ENCODE data around the gene THSD1.

The THSD1 gene

GRCh38 chr13:52451135-52451804, 45.3 kb upstream of the THSD1 start:
- no peak for TF ChIP-seq CTCF (IDR thresholded peaks at IDR 0.05; ENCODE audit: control extremely low read depth, extremely low read depth, low read depth, missing control alignments)
- POLR2A ChIA-PET, result no interaction called here

DNA sequence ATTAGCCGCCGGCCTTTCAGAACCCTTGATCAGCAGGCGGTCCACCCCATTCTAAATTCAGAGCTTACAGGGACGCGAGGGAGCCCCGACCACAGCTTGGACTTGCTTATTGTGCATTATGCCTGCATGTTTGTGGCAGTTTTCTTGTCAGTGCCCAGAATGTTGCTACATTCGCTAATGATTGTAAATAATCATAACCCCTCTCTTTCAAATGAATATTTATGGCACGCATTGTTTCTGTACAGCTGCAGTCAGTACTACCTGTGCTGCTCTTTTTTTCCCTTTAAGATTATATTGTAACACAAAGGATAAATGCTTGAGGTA, 44.8 kb upstream of the THSD1 start:
- ChIA-PET CTCF (interaction anchor here (0.6 to 4.5 kb wide), 58 partner anchors 9 to 1030 kb away, joined by 3 to 91 read pairs (median 5); partner anchors contain the start of genes ALG11 and UTP14C), POLR2A (interaction anchor here (0.7 kb wide), 1 partner anchor 454 kb away, joined by 3 read pairs; no protein-coding TSS in a partner anchor)
- DNase-seq (ENCODE audit: extremely low spot score), result no peak
- no peak for TF ChIP-seq CTCF (IDR thresholded peaks at IDR 0.05; ENCODE audit: control extremely low read depth, extremely low read depth, low read depth, missing control alignments)

More at GRCh38 chr13:52451135-52451804, 45.3 kb upstream of the THSD1 start:
- CTCF ChIA-PET, result interaction anchor here (0.6 to 4.5 kb wide), 58 partner anchors 8 to 1031 kb away, joined by 3 to 91 read pairs (median 5); partner anchors contain the start of genes ALG11 and UTP14C
- no peak for DNase-seq (ENCODE audit: extremely low spot score)

DNA sequence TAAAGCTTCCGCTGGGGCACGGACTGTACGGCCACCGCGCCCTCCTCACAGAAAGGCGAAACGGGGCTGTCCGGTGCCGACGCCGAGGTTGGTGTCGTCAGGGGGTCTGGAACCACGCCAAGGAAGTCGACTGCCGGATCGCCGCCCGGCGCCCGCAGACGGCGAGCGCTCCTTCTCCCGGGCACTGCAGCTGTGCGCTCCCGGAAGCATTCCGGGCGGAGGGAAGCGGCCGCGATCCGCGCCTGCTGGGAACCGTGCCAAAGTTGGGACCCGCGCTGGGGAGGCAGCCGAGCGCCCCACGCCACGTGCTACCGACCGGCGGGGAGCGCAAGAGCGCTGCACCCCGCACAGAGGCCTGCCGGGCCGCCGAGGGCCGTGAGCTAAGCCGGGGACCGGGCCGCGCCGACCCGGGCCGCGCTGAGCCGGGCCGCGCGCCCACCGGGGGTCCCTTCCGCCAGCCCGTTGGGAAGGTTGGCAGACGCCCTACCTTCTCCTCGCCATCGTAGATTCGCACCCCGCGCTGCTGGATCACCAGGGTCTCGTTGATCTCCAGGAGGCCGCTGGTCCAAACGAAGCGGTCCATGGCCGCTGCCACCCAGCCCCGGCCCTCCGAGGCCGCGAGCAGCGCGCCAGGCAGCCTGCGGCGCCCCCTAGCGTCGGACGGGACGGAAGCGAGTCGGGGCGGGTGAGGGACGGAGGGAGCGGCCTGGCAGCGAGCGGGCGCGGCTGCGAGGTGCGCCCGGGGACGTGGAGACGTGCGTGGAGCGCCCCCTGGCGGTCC, 44.2 kb upstream of the THSD1 start, which contains the start of gene VPS36:
Gene VPS36 (minus strand): TSS at position 623 of the 781 bp plus-strand sequence. CDS start 40 bp downstream, at position 583.
- DNase-seq (ENCODE audit: extremely low spot score), result peak; percentile 91
- TF ChIP-seq CTCF (IDR thresholded peaks at IDR 0.05; ENCODE audit: control extremely low read depth, extremely low read depth, low read depth, missing control alignments), result peak; percentile 96
- ChIA-PET CTCF (interaction anchor here (0.6 to 4.5 kb wide), 71 partner anchors 9 to 1030 kb away, joined by 3 to 91 read pairs (median 4); partner anchors contain the start of genes ALG11 and UTP14C), POLR2A (interaction anchor here (0.7 kb wide), 1 partner anchor 454 kb away, joined by 3 read pairs; no protein-coding TSS in a partner anchor)

DNA sequence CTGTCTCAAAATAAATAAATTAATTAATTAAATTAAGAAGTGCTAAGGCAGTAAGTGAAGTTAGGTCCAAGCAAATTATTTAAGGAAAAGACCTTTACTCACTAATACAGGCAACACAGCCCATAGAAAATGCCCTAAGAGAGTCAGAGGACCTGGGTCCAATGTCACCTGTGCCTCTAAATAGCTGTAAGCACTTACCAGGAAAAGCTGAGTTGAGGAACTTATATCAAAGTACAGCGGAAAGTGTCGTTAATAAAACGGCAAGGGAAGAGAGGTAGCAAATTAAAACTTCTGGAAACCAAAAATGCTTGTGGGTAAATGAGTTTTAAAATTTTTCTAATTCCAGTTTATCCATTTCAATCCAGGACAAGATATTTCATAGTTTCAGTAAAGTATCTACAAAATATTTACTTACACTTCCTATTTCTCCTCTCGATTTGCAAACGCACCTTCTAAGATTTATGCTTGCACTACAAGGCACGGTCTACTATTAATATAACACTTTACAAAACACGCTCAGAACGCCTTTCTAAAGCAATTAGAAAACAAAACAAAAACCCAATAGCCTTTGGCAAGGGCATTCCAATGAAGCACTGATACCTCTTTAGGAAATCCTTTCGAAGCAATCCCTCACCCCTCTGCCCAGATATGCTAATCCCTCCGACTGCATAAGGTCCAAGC, 43.5 kb upstream of the THSD1 start:
- CTCF ChIA-PET, result interaction anchor here (0.6 to 4.5 kb wide), 28 partner anchors 10 to 635 kb away, joined by 3 to 91 read pairs (median 6); no protein-coding TSS in a partner anchor
- no peak for DNase-seq (ENCODE audit: extremely low spot score)
- POLR2A ChIA-PET, result no interaction called here
- no peak for TF ChIP-seq CTCF (IDR thresholded peaks at IDR 0.05; ENCODE audit: control extremely low read depth, extremely low read depth, low read depth, missing control alignments)

DNA sequence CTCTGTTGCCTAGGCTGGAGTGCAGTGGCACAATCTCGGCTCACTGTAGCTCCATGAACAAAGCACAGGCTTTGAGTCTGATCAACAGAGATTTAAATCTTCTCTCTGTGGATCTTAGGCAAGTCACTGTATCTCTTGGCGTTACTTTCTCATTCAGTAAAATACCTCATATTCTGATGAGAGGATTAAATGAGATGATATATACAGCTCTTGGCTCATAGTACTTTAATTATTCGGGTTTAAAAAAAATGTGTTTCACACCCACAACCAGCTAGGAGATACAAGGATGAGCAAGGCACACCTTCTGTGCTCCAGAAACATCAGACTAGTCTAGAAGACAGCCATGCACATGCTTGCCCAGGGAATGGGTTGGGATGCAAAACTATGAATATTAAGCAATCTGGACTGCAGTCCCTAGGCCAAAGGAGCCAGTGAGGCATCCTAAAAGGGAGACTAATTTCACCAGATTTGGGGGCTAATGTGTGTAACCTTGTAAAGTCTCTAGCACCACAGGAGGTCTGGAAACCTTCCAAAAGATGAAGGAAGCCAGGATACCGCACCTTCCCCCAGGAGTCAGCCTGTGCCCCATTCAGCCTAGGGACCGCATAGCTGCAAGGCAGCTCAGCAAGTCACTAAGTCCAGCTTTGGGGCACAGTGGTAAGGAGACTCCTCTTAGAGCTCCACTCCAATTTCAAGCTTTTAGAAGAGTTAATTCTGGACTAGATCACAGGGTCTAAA, 42.0 kb upstream of the THSD1 start:
- ChIA-PET CTCF (interaction anchor here (0.6 to 4.5 kb wide), 10 partner anchors 9 to 632 kb away, joined by 3 to 91 read pairs (median 3); no protein-coding TSS in a partner anchor), POLR2A (interaction anchor here (1.0 kb wide), 1 partner anchor 995 kb away, joined by 3 read pairs; no protein-coding TSS in a partner anchor)
- DNase-seq (ENCODE audit: extremely low spot score), result no peak
- TF ChIP-seq CTCF (IDR thresholded peaks at IDR 0.05; ENCODE audit: control extremely low read depth, extremely low read depth, low read depth, missing control alignments), result no peak
